DOHH2 (cell line): ENCODE results near the gene FHOD3.

Source experiments
- H3F3A ChIP-seq: fragments of 200-600 bp; sonication (generic), shearing (Covaris generic); 2 replicates; pipeline ENCODE4 v1.6.0; 2016; ENCODE audit warnings: antibody characterized with exemption, mild to moderate bottlenecking; ENCODE audit not compliant: control insufficient read depth, insufficient read depth
- H3K27ac ChIP-seq: fragments of 200-600 bp; sonication (generic); 2 replicates; pipeline ENCODE4 v1.5.1; 2014; ENCODE audit warnings: low read depth, mild to moderate bottlenecking, low read length, moderate library complexity
- H3K27me3 ChIP-seq: fragments of 200-600 bp; sonication (generic); 2 replicates; pipeline ENCODE4 v1.6.1; 2014; ENCODE audit warnings: mild to moderate bottlenecking, low read length, mixed read lengths; ENCODE audit not compliant: control insufficient read depth
- H3K36me3 ChIP-seq: fragments of 200-600 bp; sonication (generic); 2 replicates; pipeline ENCODE4 v1.6.1; 2014; ENCODE audit warnings: mild to moderate bottlenecking, low read length, moderate library complexity, mixed read lengths; ENCODE audit not compliant: control insufficient read depth
- H3K4me1 ChIP-seq: fragments of 200-600 bp; sonication (generic); 2 replicates; pipeline ENCODE4 v1.6.1; 2014; ENCODE audit warnings: mild to moderate bottlenecking, low read length, mixed read lengths; ENCODE audit not compliant: control insufficient read depth
- H3K4me2 ChIP-seq: fragments of 200-600 bp; sonication (generic); 2 replicates; pipeline ENCODE4 v1.6.0; 2014; ENCODE audit warnings: mild to moderate bottlenecking, low read length, moderate library complexity
- H3K4me3 ChIP-seq: fragments of 200-600 bp; sonication (generic); 2 replicates; pipeline ENCODE4 v1.5.1; 2014; ENCODE audit warnings: mild to moderate bottlenecking, low read length, mixed read lengths
- H3K79me2 ChIP-seq: fragments of 200-600 bp; sonication (generic); 2 replicates; pipeline ENCODE4 v1.6.1; 2014; ENCODE audit warnings: mild to moderate bottlenecking, low read length, mixed read lengths; ENCODE audit not compliant: control insufficient read depth
- H3K9me2 ChIP-seq: fragments of 200-600 bp; sonication (generic); replicated peaks from 2 replicates; pipeline ENCODE4 v1.6.1; 2014; ENCODE audit warnings: mild to moderate bottlenecking, low read length, mixed read lengths; ENCODE audit not compliant: control insufficient read depth
- H3K9me3 ChIP-seq: fragments of 200-600 bp; sonication (generic); 2 replicates; pipeline ENCODE4 v1.6.1; 2014; ENCODE audit warnings: antibody characterized with exemption, low read length, mixed read lengths; ENCODE audit not compliant: control insufficient read depth, insufficient read depth
- H4K20me1 ChIP-seq: fragments of 200-600 bp; sonication (generic); 2 replicates; pipeline ENCODE4 v1.6.0; 2014; ENCODE audit warnings: low read depth, mild to moderate bottlenecking, antibody characterized with exemption, low read length, moderate library complexity; ENCODE audit not compliant: control insufficient read depth, insufficient read depth
- EZH2phosphoT487 ChIP-seq: fragments of 200-600 bp; sonication (generic); IDR thresholded peaks from 2 replicates; pipeline ENCODE4 v1.6.1; 2017; ENCODE audit warnings: borderline replicate concordance, mild to moderate bottlenecking, antibody characterized with exemption, low read length, moderate library complexity, mixed read lengths
- TF ChIP-seq, protein P1 (sequence below): fragments of 200-600 bp; sonication (generic); IDR thresholded peaks from one replicate; pipeline ENCODE4 v1.5.1; 2014; ENCODE audit warnings: antibody characterized with exemption, mild to moderate bottlenecking, low read depth, low read length; ENCODE audit not compliant: poor library complexity, severe bottlenecking

The FHOD3 gene

GRCh38 chr18:36365836-36366775 lies 68.6 kb downstream of the FHOD3 start:
- Histone ChIP-seq H3K27ac (no peak overlapping the region), H3K4me2 (no peak overlapping the region), H3K9me3 (no peaks in the 10 kb centered on the region), H3F3A (no peaks in the 10 kb centered on the region), H3K79me2 (no peaks in the 10 kb centered on the region), H3K27me3 (peaks cover 14% of the 10 kb centered on the region), H3K4me1 (no peaks in the 10 kb centered on the region), H3K36me3 (no peaks in the 10 kb centered on the region), H3K9me2 (no peaks in the 10 kb centered on the region), H3K4me3 (no peak overlapping the region), H4K20me1 (no peaks in the 10 kb centered on the region)
- TF ChIP-seq, protein P1, sequence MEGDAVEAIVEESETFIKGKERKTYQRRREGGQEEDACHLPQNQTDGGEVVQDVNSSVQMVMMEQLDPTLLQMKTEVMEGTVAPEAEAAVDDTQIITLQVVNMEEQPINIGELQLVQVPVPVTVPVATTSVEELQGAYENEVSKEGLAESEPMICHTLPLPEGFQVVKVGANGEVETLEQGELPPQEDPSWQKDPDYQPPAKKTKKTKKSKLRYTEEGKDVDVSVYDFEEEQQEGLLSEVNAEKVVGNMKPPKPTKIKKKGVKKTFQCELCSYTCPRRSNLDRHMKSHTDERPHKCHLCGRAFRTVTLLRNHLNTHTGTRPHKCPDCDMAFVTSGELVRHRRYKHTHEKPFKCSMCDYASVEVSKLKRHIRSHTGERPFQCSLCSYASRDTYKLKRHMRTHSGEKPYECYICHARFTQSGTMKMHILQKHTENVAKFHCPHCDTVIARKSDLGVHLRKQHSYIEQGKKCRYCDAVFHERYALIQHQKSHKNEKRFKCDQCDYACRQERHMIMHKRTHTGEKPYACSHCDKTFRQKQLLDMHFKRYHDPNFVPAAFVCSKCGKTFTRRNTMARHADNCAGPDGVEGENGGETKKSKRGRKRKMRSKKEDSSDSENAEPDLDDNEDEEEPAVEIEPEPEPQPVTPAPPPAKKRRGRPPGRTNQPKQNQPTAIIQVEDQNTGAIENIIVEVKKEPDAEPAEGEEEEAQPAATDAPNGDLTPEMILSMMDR, result no peak
- TF ChIP-seq EZH2phosphoT487, result no peak

DNA sequence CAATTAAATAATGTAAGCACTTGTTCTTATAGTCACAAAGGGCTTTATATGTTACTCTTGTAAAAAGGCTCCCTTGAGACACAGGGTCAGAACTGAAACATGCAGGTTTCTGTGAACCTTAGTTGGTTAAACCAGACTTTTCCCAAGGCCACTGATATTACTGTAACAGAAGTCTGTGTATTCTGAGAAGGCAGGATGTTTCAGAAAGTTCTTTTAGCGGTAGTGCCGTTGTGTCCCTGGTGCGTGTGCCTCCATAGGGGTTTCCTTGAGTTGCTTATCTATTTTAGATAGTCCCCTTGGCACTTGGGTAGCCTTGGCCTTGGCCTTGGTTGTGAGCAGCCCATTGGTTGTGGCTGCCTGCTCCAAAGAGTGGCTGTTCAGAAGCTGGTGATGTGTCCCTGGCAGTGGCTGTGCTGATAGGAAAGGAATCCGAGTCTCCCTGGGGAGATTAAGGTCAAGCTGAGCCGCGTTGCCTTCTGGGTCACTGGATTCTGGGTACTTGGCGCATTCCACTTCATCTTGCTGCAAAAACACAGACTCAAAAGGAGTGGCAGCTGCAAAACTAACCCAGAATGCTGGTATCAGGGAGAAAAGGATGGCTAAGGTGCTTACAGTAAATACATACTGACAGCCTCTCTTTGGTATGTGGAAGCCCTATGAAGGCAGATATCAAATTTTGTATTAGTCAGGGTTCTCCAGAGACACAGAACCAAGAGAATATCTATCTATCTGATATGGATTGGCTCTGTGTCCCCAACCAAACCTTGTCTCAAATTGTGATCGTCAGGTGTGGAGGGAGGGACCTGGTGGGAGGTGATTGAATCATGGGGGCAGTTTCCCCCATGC lies 69.7 kb downstream of the FHOD3 start:
- Histone ChIP-seq H3K9me2 (no peaks in the 10 kb centered on the region), H3K4me1 (no peaks in the 10 kb centered on the region), H3K27ac (no peak overlapping the region), H3K4me3 (no peak overlapping the region), H3K9me3 (no peaks in the 10 kb centered on the region), H4K20me1 (no peaks in the 10 kb centered on the region), H3K36me3 (no peaks in the 10 kb centered on the region), H3K79me2 (no peaks in the 10 kb centered on the region), H3F3A (no peaks in the 10 kb centered on the region), H3K4me2 (no peak overlapping the region), H3K27me3 (peaks cover 14% of the 10 kb centered on the region)
- no peak for TF ChIP-seq EZH2phosphoT487
- TF ChIP-seq, protein P1, result no peak

DNA sequence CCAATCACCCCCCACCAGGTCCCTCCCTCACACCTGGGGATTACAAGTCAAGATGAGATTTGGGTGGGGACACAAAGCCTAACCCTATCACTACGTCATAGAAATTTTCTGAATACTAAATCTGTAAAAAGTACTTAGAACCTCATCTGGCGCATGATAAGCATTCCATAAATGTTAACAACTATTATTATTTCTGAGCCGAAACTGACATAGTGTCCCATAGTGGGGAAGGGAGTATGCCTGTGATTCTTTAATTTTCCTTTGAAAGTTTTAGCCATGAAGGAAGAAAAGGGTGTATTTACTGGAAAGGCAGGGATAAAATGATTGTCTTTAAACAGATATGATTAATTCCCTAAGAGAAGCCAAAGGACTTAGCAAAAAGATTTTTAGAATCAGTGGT lies 71.4 kb downstream of the FHOD3 start:
- Histone ChIP-seq H3K4me2 (no peak overlapping the region), H3K79me2 (no peaks in the 10 kb centered on the region), H3K36me3 (no peaks in the 10 kb centered on the region), H3K9me2 (no peaks in the 10 kb centered on the region), H3F3A (no peaks in the 10 kb centered on the region), H3K27ac (no peak overlapping the region), H3K4me1 (no peaks in the 10 kb centered on the region), H3K27me3 (peaks cover 29% of the 10 kb centered on the region), H3K4me3 (no peak overlapping the region), H4K20me1 (no peaks in the 10 kb centered on the region), H3K9me3 (no peaks in the 10 kb centered on the region)
- TF ChIP-seq, protein P1, result no peak
- no peak for TF ChIP-seq EZH2phosphoT487
